Measurements from ENCODE around the gene ADAM22.

GRCh38 chr7:88167223-88167622, 233.2 kb downstream of the ADAM22 start:
- no peak for TF ChIP-seq CTCF (IDR thresholded peaks at IDR 0.05)
- no peak for TF ChIP-seq POLR2A (IDR thresholded peaks at IDR 0.05)
